Lung microvascular endothelial cell (primary cell): ENCODE data around the gene FAM217A. TPM values are rescaled to one million over a fixed set of nuclear protein-coding genes. Genes with fewer than 3 reads are reported as not detected.
A peak's percentile ranks its signal among the peaks of the same experiment; 100 is the strongest.
"Not testable (repeated sequence)": the region's sequence is repeated elsewhere in the genome, so short reads cannot be mapped to it uniquely, and the experiment has no call there.

Experiments used
- DNase-seq, 2 donors: peaks; one replicate each; pipeline versions ENCODE4 v3.0.0 to v3.0.0-alpha.2; 2010; ENCODE audit warnings: low read depth in 2 of 2
- total RNA-seq: library from RNA; depleted of rRNA; stranded (reverse); fragments of >200 nt; gene quantifications from 2 replicates; pipeline ENCODE4 v1.2.1, GENCODE V29; 2014

Gene FAM217A, protein sequence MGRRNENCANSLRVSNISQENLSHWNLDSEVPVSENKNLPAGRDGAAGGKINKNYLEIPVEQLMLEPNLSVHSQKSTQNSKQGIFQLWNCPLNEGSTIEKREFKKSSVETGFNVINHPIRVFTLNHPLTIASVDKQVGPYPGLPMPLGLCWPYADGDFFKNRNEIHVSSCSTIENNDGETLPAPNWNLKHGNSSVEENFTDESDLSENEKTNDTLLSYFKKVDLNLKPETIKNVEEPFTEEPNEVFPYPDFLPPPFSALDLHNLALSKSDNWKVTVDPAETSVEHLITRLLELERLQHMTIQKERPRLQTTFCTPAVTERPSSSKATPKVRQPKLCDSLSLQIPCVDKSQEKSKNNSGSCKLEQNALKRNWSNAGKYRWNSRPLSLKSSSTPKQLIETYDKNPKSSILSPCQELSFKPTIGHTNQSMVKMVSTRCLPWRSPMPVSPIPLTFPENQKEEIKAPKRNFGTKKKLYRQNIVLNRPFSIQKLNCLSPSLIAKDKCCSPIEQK
- not detected in 2 replicates for total RNA-seq

DNA sequence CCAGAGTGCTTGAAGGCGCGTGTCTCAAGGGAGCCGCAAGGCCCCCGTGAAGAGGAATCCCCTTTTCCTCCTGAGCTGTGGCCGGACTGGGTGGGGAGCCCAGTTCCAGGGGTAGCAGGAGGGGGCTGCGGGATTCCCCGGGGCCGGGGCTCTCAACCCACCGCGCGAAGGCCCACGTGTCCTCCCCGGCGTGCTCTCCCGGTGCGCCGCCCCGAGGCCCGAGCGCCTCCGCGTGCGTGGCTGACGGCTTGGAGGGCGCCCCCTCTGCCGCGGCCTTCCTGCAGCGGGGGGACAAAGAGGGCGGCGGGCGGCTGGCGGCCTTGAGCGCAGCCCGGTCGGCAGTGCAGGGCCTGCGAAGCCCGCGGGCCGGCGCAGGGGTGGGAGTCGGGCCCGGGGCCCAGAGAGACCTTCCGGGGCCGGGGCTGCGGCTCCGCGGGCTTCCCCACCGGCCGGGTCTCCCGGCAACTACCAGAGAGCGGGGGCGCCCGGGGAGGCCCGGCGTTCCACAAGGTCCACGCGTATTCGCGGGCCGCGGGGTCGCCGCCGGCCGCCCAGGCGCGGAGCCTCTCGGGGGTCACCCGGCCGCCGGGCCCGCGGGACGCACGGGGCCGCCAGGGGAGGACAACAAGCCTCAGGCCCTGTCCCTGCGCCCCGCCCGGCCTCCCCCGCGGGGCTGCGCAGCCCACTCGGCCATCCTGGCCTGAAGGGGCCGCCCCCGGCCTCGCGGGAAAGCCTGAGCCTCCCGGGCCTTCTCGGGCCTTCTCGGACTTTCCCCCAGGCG lies at the start of gene FAM217A:
FAM217A (minus strand) TSS at position 447 of the 781 bp plus-strand sequence. CDS start 1,723 bp downstream, outside the sequence.
- DNase-seq = no peak

DNA sequence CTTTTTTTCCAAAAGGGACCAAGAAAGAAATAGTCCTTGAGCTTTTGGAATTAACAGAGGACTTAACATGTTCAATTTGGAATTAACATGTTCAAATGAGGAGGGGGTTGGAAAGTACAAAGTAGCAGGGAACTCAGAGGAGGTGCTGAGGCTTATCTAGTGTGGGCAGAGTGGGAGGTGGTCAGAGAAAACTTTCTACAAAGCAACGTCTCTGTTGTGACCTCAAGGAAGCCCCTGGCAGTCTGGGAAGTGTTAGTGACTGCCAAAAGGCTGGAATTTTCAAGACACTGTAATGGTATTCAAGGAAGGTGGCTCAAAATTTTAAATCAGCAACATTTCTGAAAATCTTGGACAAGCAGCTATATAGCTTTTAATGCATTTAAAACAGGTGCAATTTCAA lies 49.1 kb upstream of the FAM217A start:
- peak in 1 of 2 donors; percentile 12 for DNase-seq

DNA sequence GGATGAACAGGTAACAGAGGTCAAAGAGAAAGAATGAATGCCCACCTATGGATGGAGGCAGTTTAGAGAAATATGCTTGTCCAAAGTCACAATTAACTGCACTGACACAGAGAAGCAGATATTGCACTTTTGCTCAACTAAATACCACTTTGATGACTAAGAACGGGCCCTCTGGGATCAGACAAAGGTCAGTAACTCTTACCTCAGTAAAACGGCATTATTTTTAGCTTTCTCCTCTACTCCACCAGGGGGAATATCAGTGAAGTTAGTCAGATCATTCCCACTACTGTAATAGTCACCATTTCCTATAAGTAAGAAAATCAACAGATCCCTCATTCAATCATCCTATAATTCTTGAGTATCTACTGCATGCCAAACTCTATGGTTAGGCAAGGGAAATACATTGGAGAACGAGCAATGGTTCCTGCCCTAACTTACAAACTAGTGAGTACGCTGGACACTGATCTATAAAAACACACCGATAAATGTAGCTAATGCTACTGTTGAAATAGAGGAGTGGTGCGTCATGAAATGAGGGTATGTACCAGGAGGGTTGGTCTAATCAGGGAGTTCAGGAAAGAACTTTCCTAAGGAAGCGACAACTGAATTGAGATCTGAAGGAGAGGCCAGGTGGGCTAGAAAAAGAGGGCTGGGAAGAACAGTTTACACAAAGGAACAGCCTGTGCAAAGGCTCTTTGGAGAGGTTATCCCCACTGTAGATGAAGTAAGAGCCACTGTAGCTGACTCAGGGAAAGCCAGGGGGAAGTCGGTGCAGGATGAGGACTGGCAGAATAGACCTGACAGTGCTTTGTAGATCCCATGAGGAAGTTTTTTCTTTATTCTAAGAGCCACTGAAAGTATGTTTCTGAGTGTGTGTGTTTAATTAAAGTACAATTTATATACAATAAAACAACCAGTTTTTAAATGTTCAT lies 47.3 kb upstream of the FAM217A start:
- DNase-seq = peak; percentile 53 to 87

DNA sequence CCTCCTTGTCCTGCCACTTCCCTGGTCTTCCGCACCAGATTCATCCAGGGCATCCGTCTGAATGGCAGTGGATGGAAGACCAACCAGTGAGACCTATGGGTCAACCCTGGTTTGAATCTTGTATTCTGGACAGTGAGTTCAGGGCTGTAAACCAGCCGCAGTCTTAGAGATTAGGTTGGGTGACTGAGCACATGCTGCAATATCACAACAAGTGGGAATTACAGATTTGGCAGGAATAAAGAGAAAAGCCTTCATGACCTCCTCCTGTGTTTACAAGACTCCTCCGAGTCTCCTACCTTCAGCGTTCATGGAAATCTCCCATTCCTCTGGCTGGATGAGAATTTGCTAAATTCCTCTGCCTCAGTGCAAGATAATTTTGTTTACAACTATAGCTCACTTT lies 46.6 kb upstream of the FAM217A start:
- no peak for DNase-seq

DNA sequence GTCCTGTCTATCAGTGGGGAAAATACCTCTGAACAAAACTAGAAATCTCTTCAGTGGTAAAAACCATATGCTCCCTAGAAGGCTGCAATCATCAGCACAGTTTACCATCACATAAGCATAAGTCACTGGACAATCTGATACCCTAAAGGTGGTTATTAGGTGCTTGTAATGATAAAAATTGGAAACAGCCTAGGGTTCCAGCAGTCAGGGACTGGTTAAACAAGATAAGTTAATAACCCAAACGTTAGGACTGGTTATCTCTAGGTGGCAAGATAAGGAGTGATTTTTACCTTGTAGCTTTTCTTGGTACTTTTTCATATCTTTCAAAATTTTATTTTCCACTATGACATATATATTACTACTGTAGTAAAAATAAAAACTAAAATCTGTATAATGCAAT lies 45.4 kb upstream of the FAM217A start:
- DNase-seq = no peak

DNA sequence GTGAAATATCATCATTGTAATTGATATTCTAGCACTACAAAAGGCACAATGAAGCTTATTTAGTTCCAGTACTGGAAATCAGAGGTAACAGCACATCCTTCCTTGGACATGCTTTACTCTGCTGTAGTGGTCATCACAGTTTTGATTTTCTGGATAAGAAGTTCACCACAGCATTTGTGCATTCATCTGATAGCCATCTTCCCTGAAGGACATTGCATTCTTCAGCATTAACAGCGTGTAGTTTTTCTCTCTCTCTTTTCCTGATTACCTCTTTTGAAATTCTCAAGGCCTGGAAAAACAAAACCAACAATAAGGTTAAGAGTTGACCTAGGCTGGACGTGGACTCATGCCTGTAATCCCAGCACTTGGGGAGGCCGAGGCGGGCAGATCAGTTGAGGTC lies 36.8 kb upstream of the FAM217A start:
- DNase-seq = no peak

DNA sequence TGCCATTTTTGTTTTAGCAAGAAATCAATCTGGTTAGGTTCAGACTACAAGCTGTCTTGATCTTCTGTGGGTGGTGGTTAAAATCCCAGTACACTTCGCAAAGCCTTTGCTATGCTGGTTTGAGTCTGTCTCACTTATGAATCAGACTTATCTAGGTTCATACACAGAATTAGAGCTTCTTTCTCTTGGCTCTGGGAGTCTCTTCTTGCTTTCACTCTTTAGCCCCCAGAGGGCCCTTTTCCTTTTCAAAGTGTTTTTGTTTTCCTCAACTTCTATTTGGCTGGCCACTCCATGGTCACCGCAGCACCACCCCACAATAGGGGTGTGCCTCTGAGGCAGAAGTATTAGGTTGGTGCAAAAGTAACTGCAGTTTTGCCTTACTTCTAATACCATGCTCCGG lies 35.2 kb upstream of the FAM217A start:
- DNase-seq = no peak

DNA sequence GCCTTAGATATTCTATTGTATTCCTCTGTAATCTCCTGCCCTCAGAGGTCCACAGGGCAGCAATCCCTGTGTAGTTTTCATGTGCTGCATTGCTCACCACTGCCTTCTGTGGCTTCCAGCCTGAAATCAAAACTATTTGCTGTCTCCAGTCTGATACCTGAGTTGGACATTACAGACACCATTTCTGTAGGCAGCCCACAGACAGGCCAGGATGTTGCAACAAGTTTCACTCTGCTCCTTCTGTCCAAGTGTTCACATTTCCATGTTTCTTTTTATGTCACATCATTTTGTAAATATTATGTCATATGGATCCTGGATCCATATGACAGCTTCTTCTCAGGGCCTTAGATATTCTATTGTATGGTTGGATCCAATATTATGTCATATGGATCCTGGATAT lies 34.7 kb upstream of the FAM217A start:
- DNase-seq = no peak

DNA sequence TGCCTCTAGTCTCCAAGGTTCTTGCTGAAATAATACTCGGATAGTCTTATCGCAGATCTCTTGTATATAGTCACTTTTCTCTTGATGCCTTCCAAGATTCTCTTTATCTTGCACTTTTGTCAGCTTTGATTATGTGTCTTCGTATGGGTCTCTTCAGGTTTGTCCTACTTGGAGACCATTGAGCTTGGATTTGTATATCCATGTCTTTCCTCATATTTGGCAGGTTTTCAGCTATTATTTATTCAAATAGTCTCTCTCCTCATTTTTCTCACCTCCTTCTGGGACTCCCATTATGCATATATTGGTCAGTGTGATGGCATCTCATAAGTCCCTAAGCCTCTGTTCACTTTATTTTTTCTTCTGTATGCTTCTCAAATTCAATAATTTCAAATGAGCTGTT lies 33.4 kb upstream of the FAM217A start:
- no peak for DNase-seq

DNA sequence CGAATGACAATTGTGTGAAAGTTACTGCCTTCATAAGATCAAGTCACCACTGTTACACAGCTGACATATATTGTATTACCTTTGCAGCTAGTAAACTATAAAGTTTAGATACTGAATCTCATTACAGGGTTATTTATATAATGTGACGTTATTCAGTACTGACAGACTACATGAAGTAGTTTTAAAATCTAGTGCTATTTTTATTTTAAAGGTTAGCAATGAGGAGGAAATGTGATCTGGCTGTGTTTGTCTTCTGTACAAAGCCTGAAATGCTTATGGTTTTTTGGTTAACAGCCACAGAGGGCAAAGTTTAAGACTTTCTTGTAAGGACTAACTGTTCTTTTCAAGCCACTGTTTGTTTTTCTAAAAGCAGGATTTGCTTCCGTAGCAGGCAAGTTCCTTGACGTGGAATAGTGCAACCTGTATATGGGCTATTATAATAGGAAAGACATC lies 30.5 kb upstream of the FAM217A start:
- peak in 1 of 2 donors; percentile 81 for DNase-seq

DNA sequence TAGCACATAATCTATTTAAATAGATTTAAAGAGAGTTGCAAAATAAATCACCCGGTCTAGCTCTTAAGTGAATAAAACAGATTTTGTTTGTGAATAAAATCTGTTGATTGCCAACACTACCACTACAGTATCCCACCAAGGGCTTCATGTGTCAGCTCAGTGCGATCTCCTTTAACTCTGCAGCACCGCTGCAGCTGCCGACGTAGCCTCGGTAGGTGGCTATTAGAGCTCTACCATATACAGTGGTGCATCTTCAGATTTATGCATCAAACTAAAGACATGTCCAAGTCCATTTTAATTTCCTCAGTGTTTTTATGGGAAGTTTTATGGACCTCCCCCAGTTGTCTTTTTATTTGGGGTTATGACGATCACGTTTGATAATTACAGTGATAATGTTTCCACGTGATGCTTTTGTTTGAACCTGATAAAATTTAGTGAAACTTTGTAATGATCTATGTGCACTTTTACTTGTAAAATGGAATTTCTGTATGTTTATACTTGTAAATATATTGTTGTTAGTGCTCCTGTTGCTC lies 29.7 kb upstream of the FAM217A start:
- no peak for DNase-seq

DNA sequence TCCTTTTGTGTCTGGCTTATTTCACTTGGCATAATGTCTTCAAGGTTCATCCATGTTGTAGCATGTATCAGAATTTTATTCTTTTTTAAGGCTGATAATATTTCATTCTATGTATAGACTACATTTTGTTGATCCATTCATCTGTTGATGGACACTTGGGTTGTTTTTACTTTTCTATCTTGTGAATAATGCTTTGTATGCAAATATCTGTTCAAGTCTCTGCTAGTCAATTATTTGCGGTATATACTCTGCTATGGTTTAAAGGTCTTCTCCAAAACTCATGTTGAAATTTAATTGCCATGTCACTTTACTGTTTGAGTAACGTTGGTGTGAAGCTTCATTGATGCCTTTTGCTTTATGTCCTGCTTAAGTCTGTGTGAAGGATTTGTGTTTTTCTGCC lies 28.9 kb upstream of the FAM217A start:
- DNase-seq = no peak

DNA sequence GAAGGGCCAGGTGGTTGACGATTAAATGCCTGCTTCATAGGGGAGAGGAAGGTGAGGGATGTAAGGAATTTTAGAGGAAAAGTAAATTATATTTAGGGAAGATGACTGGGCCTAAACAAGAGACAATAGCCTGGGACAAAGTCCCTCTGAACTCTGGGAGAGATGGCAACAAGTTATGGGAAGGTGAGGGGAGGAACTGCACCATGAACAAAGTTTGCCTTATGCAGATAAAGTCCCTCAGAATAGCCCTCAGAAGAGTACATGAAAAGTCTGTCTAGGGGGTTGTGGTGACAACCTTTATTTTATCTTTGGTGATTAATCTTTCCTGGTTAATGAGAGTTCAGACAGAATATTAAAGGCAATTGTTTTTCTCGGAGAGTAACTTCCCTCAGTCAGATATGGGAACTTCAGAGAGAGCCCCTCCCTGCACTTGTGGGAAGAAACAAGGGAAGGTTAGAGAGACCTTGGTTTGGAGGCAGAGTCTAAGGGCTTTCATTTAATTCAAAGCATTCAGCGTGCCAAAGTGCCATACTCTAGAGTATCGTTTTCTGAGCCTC lies 27.1 kb upstream of the FAM217A start:
- DNase-seq = no peak

DNA sequence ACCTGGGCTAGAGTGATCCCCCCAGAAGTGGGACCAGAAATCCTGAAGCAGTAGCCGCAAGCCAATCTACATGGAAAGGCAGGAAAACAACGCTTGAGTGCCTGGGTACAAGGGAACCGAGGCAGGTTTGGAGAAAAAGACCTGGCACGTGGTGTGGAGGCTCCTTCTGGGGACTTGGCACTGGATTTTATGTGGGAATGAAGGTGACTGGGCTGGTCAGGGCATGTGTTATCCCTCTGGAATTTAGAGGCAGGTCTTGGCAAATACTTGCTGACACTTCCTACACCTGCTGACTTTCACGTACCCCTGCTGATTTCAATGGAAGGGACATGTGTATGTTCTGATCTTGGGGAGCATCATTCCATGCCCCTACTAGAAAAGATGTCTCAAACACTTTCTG lies 25.0 kb upstream of the FAM217A start:
- DNase-seq = no peak

DNA sequence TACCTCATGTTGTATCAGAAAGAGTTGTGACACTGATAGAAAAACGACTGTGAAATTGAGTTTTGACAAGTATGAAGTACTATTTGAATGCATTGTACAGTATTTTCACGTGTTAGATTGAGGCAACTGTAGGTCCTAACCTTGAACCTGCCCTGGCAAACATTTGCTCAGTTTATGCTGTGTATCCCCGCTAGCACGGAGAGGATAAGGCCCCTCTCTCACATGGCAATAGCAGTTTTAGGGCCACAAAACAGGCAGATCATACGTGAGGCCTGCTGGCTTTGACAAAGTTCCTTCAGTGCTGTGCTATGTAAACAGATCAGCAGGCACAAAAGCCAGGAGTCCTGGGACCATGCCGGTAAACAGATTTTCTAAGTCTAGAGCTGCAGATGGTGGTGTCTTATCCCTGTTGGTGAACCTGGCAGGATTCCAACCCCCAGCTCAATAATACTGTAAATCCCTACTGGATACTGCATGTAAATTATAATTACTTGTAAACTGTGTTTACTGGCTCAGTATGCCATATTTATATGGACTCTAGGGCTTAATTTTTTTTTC lies 23.8 kb upstream of the FAM217A start:
- DNase-seq = no peak

DNA sequence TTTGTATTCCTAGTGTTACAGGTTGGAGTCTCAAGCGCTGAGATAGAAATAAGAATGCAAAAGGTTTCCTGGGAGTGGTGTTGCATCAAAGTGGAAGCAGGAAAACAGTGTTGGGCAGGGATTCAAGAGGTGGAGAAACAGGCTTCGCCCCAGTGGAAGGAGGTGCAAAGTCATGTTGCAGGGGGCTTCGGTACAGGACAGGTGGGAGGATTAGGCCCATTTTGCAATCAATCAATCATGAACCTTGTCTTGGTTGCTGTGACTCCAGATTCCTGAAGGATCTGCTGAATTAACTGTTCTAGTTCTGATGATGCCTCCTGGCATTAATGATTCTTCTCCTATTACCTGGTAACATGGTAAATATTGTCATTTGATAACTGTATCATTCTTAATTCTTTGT lies 22.4 kb upstream of the FAM217A start:
- DNase-seq = no peak

DNA sequence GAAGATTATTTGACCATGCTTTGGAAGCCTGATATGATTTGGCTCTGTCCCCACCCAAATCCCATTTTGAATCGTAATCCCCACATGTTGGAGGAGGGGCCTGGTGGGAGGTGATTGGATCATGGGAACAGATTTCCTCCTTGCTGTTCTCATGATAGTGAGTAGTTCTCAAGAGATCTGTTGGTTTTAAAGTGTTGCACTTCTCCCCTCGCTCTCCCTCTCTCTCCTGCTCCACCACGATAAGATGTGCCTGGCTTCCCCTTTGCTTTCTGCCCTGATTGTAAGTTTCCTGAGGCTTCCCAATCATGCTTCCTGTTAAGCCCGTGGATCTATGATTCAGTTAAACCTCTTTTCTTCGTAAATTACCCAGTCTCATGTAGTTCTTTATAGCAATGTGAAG lies 21.7 kb upstream of the FAM217A start:
- no peak for DNase-seq

DNA sequence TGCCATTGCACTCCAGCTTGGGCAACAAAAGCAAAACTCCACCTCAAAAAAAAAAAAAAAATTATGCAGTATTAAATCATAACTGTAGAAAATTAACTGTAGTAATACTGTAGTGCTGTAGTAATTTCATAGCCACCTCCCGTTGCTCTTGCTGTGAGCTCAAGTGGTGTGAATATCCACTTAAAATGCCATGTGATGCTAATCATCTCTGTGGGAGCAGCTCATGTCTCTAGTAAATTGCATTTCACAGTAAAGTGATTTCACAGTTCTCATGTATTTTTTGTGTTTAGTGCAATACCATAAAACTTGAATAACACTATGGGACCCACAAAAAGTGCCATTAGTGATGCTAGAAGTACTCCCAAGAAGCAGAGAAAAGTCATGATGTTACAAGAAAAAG lies 14.4 kb upstream of the FAM217A start:
- DNase-seq = no peak

DNA sequence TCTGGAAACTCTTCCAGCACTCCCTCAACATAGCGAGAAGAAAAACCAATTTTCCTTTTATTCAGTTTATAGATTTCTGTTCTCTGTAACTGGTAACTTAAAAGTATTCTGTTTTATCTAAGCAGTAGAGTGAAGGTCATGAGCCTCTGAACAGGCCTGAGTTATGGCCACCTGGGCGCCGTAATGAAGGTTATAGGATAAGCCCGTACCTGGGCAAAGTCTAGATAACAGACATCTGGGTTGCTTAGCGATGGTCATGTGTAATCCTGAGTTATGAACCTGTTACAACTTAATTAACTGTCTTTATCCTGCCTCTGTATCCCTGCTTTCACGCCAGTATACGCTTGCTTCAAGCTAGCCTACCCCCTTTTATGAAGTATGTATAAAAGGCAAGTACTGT lies 13.0 kb upstream of the FAM217A start:
- no peak for DNase-seq

DNA sequence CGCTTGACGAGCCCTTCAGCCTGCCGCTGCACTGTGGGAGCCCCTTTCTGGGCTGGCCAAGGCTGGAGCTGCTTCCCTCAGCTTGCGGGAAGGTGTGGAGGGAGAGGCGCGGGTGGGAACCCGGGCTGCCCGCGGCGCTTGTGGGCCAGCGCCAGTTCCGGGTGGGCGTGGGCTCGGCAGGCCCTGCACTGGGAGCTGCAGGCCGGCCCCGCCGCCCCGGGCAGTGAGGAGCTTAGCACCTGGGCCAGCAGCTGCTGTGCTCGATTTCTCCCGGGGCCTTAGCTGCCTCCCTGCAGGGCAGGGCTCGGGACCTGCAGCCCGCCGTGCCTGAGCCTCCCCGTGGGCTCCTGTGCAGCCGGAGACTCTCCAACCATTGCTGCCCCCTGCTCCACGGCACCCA lies 11.1 kb upstream of the FAM217A start:
- not testable (repeated sequence) for DNase-seq

DNA sequence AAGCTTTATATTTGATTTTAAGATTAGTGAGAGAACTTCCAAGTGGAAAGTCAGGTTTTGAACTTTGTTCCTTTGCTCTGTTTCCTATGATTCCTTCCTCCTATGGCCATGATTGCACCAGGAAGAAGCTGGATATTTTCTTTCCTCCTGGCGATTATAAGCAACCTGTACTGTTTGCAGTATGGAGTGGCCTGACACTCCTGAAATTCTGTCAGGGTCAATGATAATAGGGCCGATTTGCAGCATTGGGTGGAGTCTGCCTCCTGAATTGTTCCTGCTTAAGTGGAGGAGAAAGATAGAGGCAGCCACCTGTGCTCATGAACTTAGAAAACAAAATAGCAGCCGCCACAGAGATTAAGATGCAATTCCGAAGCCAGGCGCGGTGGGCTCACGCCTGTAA lies 9.8 kb upstream of the FAM217A start:
- DNase-seq = no peak
